ENCODE measurements around the gene ACAA1.
"Not testable (repeated sequence)": the region's sequence is repeated elsewhere in the genome, so short reads cannot be mapped to it uniquely, and the experiment has no call there.

Gene ACAA1, protein sequence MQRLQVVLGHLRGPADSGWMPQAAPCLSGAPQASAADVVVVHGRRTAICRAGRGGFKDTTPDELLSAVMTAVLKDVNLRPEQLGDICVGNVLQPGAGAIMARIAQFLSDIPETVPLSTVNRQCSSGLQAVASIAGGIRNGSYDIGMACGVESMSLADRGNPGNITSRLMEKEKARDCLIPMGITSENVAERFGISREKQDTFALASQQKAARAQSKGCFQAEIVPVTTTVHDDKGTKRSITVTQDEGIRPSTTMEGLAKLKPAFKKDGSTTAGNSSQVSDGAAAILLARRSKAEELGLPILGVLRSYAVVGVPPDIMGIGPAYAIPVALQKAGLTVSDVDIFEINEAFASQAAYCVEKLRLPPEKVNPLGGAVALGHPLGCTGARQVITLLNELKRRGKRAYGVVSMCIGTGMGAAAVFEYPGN

DNA sequence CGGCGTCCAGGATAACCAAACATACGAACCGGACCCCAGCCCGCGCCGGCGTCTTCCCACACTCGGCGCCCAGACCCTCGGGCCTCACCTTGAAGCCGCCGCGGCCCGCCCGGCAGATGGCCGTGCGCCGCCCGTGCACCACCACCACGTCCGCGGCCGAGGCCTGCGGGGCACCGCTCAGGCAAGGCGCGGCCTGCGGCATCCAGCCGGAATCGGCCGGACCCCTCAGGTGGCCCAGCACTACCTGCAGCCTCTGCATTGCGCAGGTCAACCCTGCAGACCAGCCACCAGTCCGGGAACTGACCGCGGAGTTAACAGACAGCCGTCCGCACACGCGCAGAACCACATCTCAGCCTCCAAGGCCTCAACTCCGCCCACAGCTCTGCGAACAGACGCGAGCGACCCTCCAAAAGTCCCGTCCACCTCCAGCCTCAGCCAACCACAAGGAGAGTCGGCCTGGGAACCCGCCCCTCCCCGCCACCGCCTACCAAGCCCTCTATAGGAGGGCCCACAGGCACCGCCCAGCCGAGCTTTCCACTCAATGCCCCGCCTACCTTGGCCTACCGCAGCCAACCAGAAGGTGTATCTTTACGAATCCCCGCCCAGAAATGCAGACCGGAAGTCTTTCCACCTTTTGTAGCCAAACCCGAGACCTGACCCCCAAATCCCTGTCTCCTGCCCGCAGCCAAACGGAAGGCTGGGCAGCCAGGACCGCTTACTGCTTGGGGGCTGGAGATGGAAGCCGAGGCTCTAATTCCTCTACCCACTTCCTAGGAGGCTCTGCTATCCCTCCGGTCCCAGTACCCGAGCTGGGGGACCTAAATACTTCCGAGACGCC, at the start of gene ACAA1:
Gene ACAA1 (minus strand): TSS at position 351 of the 838 bp plus-strand sequence. CDS start 92 bp downstream, at position 259.
- DNase-seq (ENCODE audit: low read depth in 3 of 3), result peak; percentile 96 to 99 (median 96)

DNA sequence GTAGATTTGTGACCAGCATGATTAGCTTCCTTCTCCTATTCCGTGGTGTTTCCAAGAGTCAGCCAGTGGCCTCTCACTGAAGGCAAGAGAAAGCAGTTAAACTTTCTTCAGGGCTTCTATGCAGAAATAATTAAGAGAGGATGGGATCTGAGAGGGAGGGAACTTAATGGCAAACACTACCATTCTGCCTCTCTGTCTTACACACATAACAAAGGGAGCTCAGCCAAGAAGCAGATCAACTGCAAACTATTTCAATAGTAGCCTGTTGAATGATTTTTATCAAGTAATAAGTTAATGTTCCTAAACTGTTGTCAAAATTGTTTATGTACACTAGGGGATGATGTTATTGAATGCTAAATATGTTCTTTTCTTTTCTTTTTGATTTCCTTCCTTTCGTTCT, 40.3 kb upstream of the ACAA1 start:
- no peak for DNase-seq (ENCODE audit: low read depth in 3 of 3)

DNA sequence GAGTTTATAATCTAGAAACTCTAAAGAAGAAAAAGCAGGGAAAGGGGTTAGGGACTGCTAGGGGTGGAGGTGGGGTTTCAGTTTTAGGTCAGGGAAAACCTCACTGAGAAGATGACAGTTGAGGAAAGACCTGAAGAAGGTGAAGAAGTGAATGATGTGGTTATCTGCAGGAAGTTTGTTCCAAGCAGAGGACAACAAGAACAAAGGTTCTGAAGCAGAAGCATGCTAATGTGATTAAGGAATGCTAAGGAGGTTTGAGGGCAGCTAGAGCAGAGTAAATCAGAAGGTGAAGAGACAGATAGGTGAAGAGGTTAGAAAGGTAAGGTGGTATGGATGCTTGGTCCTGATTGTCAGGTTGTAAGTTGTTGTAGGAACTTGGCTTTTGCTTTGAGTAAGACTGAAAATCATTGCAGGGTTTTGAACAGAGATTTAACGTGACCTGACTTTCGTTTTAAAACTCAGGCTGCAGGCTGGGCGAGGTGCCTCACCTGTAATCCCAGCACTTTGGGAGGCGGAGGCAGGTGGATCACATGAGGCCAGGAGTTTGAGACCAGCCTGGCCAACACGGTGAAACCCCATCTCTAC, 37.0 kb upstream of the ACAA1 start:
- no peak for DNase-seq (ENCODE audit: low read depth in 3 of 3)

DNA sequence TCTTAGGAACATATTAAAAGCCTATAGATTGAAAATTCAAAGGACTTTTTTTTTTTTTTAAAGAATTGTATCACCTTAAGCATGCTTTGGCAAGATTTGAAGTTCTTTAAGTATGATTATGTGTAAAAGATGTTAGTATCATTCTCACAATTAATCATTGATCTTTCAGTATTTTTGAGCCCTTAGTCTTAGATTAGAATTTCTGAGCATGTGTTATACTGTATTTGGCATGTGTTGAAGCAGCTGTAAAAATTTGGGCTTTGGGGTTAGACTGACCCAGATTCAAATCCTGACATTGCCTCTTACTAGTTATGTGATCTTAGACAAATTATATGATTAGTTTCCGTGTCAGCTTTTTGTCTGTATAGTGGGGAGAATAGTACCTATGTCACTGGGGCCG, 34.7 kb upstream of the ACAA1 start:
- no peak for DNase-seq (ENCODE audit: low read depth in 3 of 3)

DNA sequence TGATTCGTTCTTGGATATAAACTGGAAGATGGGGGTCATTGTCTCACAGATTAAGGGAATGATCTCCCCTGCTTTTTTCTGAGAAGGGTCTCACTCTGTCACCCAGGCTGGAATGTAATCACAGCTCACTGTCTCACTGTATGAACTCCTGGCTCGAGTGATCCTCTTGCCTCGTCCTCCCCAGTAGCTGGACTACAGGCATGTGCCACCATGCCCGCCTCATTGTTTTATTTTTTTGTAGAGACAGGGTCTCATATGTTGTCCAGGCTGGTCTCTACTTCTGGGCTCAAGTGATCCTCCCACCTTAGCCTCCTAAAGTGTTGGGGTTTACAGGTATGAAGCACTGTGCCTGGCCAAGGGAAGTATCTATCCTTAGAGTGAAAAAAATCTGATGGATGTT, 33.8 kb upstream of the ACAA1 start:
- DNase-seq (ENCODE audit: low read depth in 3 of 3), result no peak

DNA sequence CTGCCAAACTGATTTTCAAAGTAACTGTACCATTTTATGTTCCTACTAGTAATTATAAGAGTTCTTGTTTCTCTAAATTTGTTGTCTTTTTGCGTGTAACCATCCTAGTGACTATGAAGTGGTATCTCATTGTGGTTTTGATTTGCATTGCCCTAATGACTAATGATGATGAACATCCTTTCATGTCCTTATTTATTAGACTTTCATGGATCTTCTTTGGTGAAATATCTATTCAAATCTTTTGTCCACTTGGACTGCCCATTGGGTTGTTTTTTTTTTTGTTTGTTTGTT, 32.0 kb upstream of the ACAA1 start:
- DNase-seq (ENCODE audit: low read depth in 3 of 3), result no peak

DNA sequence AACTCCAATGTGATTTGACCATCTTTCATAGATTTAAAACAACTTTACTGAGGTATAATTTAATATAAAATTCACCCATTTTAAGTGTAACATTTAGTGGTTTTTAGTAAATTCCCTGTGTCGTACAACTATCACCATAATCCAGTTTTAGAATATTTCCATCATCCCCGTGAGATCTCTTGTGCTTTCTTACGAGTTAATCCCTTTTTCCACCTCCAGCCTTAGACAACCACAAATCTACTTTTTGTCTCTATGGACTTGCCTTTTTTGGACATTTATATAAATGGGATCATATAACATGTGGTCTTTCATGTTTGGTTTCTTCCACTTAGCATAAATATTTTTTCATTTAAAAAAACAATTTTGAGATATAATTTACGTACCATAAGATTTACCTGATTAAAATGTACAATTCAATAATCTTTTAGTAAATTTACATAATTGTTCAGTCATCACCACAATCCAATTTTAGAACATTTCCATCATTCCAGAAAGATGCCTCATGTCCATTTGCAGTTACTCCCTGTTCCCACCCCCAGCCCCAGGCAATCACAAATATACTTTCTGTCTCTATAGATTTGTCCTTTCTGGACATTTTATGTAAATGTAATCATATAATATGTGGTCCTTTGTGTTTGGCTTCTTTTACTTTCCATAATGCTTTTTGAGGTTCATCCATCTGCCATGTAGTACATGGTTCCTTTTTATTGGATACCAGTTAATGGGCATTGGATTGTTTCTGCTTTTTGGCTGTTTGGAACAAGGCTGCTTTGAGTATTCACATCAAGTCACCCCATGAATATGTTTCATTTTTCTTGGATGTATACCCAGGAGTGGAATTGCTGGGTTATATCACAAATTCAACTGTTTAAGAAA, 31.5 kb upstream of the ACAA1 start:
- no peak for DNase-seq (ENCODE audit: low read depth in 3 of 3)

DNA sequence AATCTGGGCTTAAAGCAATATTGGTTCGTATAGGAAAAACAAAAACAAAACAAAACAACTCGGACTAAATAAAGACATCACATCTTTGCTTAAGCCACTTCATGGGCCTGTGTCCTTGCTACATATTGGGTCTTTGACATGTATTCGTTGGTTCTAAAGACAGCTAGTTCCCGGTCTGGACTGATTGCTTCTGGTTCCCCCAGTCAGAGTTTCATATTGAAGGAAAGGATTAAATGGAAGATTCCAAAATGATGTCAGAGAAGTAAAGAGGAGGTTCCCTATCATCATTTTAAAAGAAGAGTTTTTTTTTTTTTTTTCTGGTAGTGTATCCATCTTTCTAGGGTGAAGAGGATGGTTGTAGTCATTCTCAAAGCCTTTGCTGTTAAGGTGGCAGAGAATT, 30.7 kb upstream of the ACAA1 start:
- no peak for DNase-seq (ENCODE audit: low read depth in 3 of 3)

DNA sequence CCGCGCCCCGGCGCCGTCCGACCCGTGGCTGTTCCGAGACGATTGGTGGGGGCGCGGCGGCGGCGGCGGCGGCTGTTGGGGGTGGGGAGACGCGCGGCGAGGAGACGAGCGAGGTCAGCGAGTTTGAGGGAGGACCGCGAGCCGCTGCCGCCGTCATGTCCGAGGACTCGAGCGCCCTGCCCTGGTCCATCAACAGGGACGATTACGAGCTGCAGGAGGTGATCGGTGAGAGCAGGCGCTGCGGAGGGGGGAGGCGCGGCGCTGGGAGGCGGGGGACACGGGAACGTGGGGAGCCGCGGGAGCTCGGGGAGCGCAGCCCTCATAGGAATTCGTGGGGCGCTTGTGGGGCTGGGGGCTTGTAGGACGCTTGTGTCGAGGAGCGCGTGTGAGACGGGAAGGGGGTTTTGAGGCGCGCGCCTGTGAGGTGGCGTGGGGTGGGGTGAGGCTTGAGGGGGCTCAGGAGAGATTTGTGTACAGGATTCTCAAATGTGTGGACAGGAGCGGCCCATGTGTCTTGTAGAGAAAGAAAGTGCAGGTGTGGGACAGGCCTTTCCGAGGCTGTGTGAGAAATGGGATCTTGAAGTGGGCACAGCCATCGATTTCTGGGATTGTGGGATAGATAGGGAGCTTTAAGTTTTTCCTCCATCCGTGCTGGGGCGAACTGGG, 28.9 kb upstream of the ACAA1 start:
- DNase-seq (ENCODE audit: low read depth in 3 of 3), result peak in 1 of 3 experiments; percentile 14

DNA sequence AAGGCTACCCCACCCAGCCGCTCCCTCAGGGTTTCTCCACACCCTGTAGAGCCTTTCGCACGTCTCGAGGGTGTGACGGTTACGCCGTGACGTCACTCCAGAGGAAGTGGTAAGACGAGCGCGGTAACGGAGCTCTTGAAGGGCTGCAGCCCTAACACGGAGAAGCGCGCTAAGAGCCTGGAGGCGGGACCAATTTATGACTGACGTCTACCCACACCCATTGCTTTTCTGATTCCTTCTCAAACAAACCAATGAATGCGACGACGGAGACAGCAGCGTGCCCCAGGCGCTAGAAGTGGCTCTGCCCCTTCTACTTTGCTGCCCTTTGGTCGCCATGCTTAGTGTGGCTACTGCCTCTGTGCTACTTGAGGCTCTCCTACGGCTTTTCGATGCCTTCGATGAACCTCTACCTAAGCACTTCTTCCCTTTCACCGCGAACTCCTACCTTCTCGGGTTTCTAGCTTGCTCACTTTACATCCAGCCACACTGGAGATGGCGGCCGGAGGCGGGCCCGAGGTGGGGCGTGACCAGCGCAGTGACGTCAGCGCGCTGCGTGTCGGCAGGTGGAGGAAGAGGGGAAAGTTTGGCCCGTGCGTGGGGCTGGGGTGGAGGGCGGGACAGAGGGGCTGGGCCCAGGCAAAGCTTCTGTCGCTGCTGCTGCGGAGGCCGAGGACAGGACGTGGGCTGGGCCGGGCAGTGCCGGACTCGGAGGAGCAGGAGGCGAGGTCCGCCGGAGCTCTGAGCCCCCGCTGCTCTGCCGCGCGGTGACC, 28.2 kb upstream of the ACAA1 start, which contains the start of gene OXSR1:
Gene OXSR1 (plus strand): TSS at position 586 of the 770 bp plus-strand sequence. CDS start 340 bp downstream, outside the sequence.
- peak; percentile 92 to 95 (median 94) for DNase-seq (ENCODE audit: low read depth in 3 of 3)

DNA sequence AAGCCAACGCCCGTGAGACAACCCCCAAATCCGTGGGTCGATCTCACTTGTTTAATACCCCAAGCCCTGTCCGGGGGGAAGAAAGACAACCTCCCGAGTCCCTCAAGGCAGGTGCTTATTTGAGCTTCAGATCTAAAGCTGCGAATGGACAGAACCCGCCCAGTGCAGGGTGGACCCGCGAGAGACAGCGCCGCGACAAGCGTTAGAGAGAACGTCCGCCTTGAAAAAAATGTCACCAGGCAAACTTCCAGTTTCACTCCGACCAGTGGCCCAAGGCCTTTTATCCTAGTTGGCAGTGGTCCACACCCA, 27.7 kb upstream of the ACAA1 start:
- no peak for DNase-seq (ENCODE audit: low read depth in 3 of 3)

DNA sequence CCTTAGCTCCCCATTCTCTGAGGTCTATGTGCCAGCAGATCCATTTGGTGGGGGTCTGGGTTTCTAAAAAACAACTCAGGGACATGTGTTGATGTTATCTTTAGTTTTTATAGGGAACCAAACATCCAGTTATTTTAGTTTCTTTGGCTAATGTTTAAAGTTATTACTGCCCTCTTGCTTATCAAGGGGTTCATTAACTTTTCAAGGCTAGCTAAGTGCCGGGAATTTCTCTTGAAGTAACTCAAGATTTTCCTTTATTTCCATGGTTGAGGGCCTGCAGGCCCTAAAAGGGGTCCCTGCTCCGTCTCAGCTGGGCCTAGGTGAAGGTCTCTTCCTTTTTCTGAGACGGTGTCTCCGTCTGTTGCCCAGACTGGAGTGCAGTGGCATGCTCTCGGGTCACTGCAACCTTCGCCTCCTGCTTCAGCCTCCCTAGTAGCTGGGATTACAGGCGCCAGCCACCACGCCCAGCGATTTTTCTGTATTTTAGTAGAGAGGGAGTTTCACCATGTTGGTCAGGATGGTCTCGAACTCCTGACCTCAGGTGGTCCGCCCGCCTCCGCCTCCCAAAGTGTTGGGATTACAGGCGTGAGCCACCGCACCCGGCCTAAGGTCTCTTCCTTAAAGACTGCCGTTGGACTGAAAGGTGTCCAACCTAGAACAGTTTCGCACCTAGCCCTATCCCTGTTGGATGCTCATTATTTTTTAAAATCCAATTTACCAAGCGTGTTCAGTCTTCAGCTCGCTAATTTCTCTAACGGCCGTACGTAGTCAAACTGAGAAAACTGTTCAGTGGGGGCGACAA, 27.1 kb upstream of the ACAA1 start:
- DNase-seq (ENCODE audit: low read depth in 3 of 3), result no peak

DNA sequence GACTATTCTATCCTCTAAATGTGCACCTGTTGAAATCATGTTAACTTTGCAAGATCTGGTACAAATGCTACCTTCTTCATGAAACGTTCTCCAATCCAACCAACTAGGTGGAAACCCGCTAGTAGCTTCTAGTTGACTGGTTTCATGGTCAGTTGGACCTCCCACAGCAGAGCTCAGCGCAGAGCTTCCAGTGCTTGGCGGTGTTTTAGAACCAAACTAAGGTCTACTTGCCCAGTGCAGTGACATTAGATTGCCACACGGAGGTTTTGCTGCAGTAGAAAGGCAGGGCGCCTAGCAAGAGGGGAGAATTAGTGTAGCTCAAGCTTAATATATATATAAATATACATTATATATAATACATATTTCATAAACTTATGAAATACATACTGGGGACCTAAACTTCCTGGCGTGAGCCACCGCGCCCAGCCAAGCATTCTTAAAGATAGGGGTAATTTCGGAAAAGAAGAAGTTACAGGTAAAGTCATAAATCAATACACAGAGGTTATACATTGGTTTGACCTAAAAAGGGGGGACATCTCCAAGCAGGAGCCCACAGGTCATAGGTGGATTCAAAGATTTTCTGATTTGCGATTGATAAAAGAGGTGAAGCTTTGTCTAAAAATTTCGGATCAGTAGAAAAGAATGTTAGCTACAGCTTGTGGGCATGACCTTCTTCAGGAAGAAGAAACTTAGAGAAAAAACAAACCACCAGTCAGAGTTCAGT, 26.4 kb upstream of the ACAA1 start:
- no peak for DNase-seq (ENCODE audit: low read depth in 3 of 3)

DNA sequence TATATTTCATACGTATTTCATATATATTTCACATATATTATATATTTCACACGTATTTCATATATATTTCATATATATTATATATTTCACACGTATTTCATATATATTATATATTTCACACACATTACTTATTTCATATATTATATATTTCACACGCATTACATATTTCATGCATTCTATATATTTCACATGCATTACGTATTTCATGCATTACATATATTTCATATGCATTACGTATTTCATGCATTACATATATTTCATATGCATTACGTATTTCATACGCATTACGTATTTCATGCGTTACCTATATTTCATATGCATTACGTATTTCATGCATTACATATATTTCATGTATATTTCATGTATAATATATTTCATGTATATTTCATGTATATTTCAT, 23.8 kb upstream of the ACAA1 start:
- not testable (repeated sequence) for DNase-seq (ENCODE audit: low read depth in 3 of 3)

DNA sequence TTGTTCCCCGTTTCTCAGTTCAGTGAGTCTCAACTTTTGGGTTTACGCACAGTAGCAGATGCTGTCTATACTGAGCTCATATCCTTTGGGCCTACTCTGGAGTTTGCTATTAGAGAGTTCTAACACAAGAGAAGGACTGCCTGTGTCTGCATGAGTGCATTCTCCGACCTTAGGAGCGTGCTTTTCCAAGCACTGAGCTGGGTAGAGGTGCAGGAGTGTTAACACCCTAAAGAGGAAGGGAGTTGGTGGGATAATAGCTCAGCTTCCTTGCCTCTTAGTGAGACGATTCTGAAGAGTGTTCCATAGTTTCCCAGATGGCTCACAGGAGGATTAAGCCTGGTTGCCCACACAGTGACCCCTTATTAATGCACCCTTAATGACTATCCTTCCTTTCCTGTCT, 21.5 kb upstream of the ACAA1 start:
- DNase-seq (ENCODE audit: low read depth in 3 of 3), result no peak

DNA sequence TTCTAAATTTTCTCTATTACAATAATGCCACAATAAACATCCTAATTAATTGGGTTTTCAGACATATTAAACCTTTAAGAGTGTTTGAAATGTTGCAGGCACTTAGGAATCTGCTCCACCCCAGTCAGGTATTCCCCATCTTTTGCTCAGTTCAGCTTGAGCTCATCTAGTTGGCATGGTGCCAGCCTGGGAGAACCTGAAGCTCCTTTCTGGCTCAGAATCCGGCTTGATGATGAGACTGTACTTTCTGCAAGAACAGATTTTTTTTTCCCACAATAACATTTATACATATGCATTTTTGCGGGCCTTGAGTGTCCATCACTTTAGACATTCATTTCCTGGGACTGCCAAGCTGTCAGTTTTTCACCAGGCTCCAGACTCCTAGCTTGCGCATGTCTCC, 20.7 kb upstream of the ACAA1 start:
- DNase-seq (ENCODE audit: low read depth in 3 of 3), result no peak

DNA sequence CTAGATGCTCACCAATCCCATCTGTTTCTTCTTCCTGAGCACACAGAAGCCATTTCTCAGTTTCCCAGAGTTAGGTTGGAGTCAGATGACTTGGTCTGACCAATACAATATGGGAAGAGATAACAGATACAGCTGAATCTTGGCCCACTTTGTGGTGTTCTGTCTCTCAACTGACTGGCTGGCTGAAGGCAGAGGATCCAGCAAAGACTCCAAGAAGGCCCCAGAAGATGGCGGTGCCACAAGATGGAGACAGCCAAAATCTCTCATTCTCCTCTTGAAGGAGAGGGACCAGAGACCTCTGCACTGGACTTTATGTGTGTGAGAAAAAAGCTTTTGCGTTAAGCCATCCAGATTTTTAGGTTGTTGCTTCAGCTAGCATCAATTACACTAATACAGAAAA, 20.2 kb upstream of the ACAA1 start:
- no peak for DNase-seq (ENCODE audit: low read depth in 3 of 3)

DNA sequence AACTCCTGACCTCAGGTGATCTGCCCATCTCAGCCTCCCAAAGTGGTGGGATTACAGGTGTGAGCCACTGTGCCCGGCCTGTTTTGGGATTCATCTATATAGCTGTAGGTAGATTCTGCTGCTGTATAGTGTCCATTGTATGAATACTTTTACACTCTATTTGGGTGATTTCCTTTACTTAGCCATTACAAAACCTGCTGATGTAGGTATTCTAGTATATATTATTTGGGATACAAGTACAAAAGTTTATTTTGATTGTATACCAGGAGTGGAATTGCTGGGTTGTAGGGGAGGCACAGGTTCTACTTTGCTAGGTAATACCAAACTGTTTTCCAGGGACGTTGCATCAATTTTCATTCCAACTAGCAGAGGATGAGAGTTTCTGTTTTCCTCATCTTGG, 18.9 kb upstream of the ACAA1 start:
- DNase-seq (ENCODE audit: low read depth in 3 of 3), result no peak
